Neural cell (in vitro differentiated cells): ENCODE results near the gene STT3B. TPM values are rescaled to one million over a fixed set of nuclear protein-coding genes. Genes with fewer than 3 reads are reported as not detected.
"Not testable (repeated sequence)": the region's sequence is repeated elsewhere in the genome, so short reads cannot be mapped to it uniquely, and the experiment has no call there.

ENCODE experiments used
- H2AFZ ChIP-seq: fragments of 200-600, 300-800 bp; sonication (generic), shearing (Covaris generic); 2 replicates; pipeline ENCODE4 v1.6.0; 2014; ENCODE audit warnings: low read depth, mild to moderate bottlenecking, antibody characterized with exemption, low read length, moderate library complexity
- H3F3A ChIP-seq: fragments of 200-600 bp; shearing (Covaris generic); 2 replicates; pipeline ENCODE4 v1.6.1; 2016; ENCODE audit warnings: mild to moderate bottlenecking, moderate library complexity, mixed read lengths, antibody characterized with exemption, low read length; ENCODE audit not compliant: insufficient read depth, poor library complexity, severe bottlenecking
- H3K27ac ChIP-seq: fragments of 200-600, 300-800 bp; sonication (generic), shearing (Covaris generic); 2 replicates; pipeline ENCODE4 v1.5.1; 2014; ENCODE audit warnings: mild to moderate bottlenecking, low read length, moderate library complexity
- H3K27me3 ChIP-seq: fragments of 300-800, 200-600 bp; sonication (generic), shearing (Covaris generic); 2 replicates; pipeline ENCODE4 v1.6.0; 2014; ENCODE audit warnings: mild to moderate bottlenecking, low read depth, low read length, moderate library complexity; ENCODE audit not compliant: insufficient read depth
- H3K36me3 ChIP-seq: fragments of 300-800, 200-600 bp; sonication (generic), shearing (Covaris generic); 2 replicates; pipeline ENCODE4 v1.5.1; 2014; ENCODE audit warnings: mild to moderate bottlenecking, antibody characterized with exemption, low read length, moderate library complexity; ENCODE audit not compliant: insufficient read depth
- H3K4me2 ChIP-seq: fragments of 300-800, 200-600 bp; sonication (generic), shearing (Covaris generic); 2 replicates; pipeline ENCODE4 v1.6.0; 2014; ENCODE audit warnings: mild to moderate bottlenecking, low read length
- H3K4me3 ChIP-seq: fragments of 300-800, 200-600 bp; sonication (generic), shearing (Covaris generic); 2 replicates; pipeline ENCODE4 v1.5.1; 2014; ENCODE audit warnings: mild to moderate bottlenecking, low read length, moderate library complexity
- H3K79me2 ChIP-seq: fragments of 200-600 bp; shearing (Covaris generic); replicated peaks from 2 replicates; pipeline ENCODE4 v1.6.0; 2014; ENCODE audit warnings: mild to moderate bottlenecking, low read length, moderate library complexity; ENCODE audit not compliant: insufficient read depth
- H3K9ac ChIP-seq: fragments of 300-800, 200-600 bp; sonication (generic), shearing (Covaris generic); 2 replicates; pipeline ENCODE4 v1.6.1; 2016; ENCODE audit warnings: mild to moderate bottlenecking, low read length, mixed read lengths
- H3K9me2 ChIP-seq: fragments of 200-600 bp; shearing (Covaris generic); 2 replicates; pipeline ENCODE4 v1.6.1; 2016; ENCODE audit warnings: mild to moderate bottlenecking, low read length, mixed read lengths; ENCODE audit not compliant: insufficient read depth
- H3K9me3 ChIP-seq: fragments of 200-600, 300-800 bp; sonication (generic), shearing (Covaris generic); 2 replicates; pipeline ENCODE4 v1.6.1; 2016; ENCODE audit warnings: mild to moderate bottlenecking, mixed run types, low read length, moderate library complexity, mixed read lengths
- H4K20me1 ChIP-seq: fragments of 200-600 bp; shearing (Covaris generic); 2 replicates; pipeline ENCODE4 v1.6.1; 2016; ENCODE audit warnings: mild to moderate bottlenecking, mixed run types; ENCODE audit not compliant: insufficient read depth
- EP300 ChIP-seq: fragments of 450-650 bp; conservative IDR thresholded peaks from 2 replicates; pipeline ENCODE4 v1.6.1; 2014; ENCODE audit warnings: antibody characterized with exemption, mild to moderate bottlenecking, moderate library complexity; ENCODE audit not compliant: poor library complexity, severe bottlenecking
- EZH2 ChIP-seq: fragments of 200-600, 300-800 bp; shearing (Covaris generic), sonication (generic); IDR thresholded peaks from 2 replicates; pipeline ENCODE4 v1.6.1; 2014; ENCODE audit warnings: antibody characterized with exemption, low read length, borderline replicate concordance, mild to moderate bottlenecking; ENCODE audit not compliant: insufficient read depth, poor library complexity, severe bottlenecking
- MXI1 ChIP-seq: fragments of 450-650 bp; conservative IDR thresholded peaks from 2 replicates; pipeline ENCODE4 v1.6.1; 2014; ENCODE audit warnings: antibody characterized with exemption, mild to moderate bottlenecking; ENCODE audit not compliant: poor library complexity, severe bottlenecking
- POLR2AphosphoS5 ChIP-seq: IDR thresholded peaks from 2 replicates; pipeline ENCODE4 v1.6.1; 2012
- RAD21 ChIP-seq: fragments of 450-650 bp; conservative IDR thresholded peaks from 2 replicates; pipeline ENCODE4 v1.6.1; 2014; ENCODE audit warnings: antibody characterized with exemption, mild to moderate bottlenecking, moderate library complexity
- SMC3 ChIP-seq: fragments of 450-650 bp; conservative IDR thresholded peaks from 2 replicates; pipeline ENCODE4 v1.6.1; 2014; ENCODE audit warnings: antibody characterized with exemption, mild to moderate bottlenecking, moderate library complexity; ENCODE audit not compliant: poor library complexity
- TAF1 ChIP-seq: IDR thresholded peaks from 2 replicates; pipeline ENCODE4 v1.6.1; 2012; ENCODE audit warnings: low read depth
- polyA plus RNA-seq: library from polyadenylated mRNA; depleted of rRNA; stranded (reverse); fragments of >200 nt; gene quantifications from 2 replicates; pipeline ENCODE4 v1.2.3, GENCODE V29; 2014
- TF ChIP-seq, protein P1 (sequence below): fragments of 450-650 bp; IDR thresholded peaks from 2 replicates; pipeline ENCODE4 v1.5.1; 2014; ENCODE audit warnings: antibody characterized with exemption, mild to moderate bottlenecking, moderate library complexity; ENCODE audit not compliant: poor library complexity, severe bottlenecking
- TF ChIP-seq, protein P2 (sequence below): IDR thresholded peaks from 2 replicates; pipeline ENCODE4 v1.6.1; 2012; ENCODE audit warnings: borderline replicate concordance

Gene STT3B
- polyA plus RNA-seq, 1 donor from 2014 or later, result 100 TPM

DNA sequence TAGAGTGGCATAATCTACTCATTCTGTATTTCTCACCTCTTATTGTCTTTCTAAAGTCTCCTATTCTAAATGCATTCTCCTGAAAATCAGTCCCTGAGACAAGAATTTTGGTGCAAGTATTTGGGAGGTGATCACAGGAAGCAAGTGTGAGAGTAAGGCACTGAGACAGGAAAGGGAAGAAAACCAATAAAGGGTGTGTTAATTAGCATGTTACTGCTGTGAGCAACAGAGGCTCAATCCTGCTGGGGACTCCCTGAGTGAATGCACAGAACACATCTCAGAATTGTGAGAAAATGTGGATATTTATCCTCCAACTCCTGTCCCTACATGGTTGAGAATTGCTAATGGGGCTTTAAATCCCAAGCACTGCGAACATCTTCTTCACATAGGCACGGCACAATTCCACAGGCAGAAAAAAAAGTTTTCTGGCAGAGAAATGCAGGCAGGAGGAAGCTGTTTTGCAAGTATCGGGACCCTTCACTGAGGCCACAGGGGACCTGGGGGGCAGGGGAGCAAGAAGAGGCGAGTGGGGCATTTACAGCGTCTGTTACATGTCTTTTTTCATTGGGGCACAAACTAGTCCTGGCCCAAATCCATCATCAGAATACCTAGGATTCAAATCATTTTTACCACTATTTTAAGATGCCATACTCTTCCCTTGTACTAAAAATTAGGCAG lies 27.2 kb upstream of the STT3B start:
- Histone ChIP-seq H3F3A (no peaks in the 10 kb centered on the region), H2AFZ (no peak overlapping the region), H3K9me2 (no peaks in the 10 kb centered on the region), H3K4me2 (no peak overlapping the region), H3K9ac (no peak overlapping the region), H4K20me1 (no peaks in the 10 kb centered on the region), H3K27ac (no peak overlapping the region), H3K79me2 (no peaks in the 10 kb centered on the region), H3K36me3 (no peaks in the 10 kb centered on the region), H3K4me3 (no peak overlapping the region), H3K27me3 (no peaks in the 10 kb centered on the region), H3K9me3 (no peaks in the 10 kb centered on the region)
- TF ChIP-seq, protein P1, sequence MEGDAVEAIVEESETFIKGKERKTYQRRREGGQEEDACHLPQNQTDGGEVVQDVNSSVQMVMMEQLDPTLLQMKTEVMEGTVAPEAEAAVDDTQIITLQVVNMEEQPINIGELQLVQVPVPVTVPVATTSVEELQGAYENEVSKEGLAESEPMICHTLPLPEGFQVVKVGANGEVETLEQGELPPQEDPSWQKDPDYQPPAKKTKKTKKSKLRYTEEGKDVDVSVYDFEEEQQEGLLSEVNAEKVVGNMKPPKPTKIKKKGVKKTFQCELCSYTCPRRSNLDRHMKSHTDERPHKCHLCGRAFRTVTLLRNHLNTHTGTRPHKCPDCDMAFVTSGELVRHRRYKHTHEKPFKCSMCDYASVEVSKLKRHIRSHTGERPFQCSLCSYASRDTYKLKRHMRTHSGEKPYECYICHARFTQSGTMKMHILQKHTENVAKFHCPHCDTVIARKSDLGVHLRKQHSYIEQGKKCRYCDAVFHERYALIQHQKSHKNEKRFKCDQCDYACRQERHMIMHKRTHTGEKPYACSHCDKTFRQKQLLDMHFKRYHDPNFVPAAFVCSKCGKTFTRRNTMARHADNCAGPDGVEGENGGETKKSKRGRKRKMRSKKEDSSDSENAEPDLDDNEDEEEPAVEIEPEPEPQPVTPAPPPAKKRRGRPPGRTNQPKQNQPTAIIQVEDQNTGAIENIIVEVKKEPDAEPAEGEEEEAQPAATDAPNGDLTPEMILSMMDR, result no peak
- TF ChIP-seq EP300 (no peak), EZH2 (no peak), TAF1 (no peak), POLR2AphosphoS5 (no peak), SMC3 (no peak), MXI1 (no peak), RAD21 (no peak)
- TF ChIP-seq, protein P2, sequence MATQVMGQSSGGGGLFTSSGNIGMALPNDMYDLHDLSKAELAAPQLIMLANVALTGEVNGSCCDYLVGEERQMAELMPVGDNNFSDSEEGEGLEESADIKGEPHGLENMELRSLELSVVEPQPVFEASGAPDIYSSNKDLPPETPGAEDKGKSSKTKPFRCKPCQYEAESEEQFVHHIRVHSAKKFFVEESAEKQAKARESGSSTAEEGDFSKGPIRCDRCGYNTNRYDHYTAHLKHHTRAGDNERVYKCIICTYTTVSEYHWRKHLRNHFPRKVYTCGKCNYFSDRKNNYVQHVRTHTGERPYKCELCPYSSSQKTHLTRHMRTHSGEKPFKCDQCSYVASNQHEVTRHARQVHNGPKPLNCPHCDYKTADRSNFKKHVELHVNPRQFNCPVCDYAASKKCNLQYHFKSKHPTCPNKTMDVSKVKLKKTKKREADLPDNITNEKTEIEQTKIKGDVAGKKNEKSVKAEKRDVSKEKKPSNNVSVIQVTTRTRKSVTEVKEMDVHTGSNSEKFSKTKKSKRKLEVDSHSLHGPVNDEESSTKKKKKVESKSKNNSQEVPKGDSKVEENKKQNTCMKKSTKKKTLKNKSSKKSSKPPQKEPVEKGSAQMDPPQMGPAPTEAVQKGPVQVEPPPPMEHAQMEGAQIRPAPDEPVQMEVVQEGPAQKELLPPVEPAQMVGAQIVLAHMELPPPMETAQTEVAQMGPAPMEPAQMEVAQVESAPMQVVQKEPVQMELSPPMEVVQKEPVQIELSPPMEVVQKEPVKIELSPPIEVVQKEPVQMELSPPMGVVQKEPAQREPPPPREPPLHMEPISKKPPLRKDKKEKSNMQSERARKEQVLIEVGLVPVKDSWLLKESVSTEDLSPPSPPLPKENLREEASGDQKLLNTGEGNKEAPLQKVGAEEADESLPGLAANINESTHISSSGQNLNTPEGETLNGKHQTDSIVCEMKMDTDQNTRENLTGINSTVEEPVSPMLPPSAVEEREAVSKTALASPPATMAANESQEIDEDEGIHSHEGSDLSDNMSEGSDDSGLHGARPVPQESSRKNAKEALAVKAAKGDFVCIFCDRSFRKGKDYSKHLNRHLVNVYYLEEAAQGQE, result no peak

DNA sequence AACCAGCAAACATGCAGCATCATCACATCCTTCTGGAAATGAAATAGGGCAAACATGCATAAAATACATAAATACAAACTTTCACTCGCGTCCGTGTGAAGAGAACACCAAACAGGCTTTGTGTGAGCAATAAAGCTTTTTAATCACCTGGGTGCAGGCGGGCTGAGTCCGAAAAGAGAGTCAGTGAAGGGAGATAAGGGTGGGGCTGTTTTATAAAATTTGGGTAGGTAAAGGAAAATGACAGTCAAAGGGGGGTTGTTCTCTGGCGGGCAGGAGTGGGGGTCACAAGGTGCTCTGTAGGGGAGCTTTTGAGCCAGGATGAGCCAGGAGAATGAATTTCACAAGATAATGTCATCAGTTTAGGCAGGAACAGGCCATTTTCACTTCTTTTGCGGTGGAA lies 26.2 kb upstream of the STT3B start:
- not testable (repeated sequence) for H3K27ac ChIP-seq, H3K9me3 ChIP-seq, H3K36me3 ChIP-seq, H3K4me2 ChIP-seq, H3F3A ChIP-seq, H3K9ac ChIP-seq, H4K20me1 ChIP-seq, H2AFZ ChIP-seq, H3K79me2 ChIP-seq, H3K27me3 ChIP-seq, H3K4me3 ChIP-seq, H3K9me2 ChIP-seq
